Activated T-cell treated with anti-CD3 and anti-CD28 coated beads, Interleukin-2, amount 50 U/mL, for 4 hours (primary cell): ENCODE data around the gene HOXA3. TPM values are rescaled to one million over a fixed set of nuclear protein-coding genes. Genes with fewer than 3 reads are reported as not detected.

Experiments used
- ATAC-seq, 2 donors: fragments of 200-7000 bp; cut with Tn5 transposase; one replicate each; pipeline ENCODE4 v1.10.0; 2021
- DNase-seq: peaks from one replicate; pipeline ENCODE4 v3.0.0-alpha.2; 2020
- H3K27me3 Mint-ChIP-seq: one replicate; pipeline ENCODE4 v1.8.0; 2021; ENCODE audit warnings: low read depth, mixed read lengths
- H3K36me3 Mint-ChIP-seq: one replicate; pipeline ENCODE4 v1.8.0; 2022; ENCODE audit warnings: mixed read lengths; ENCODE audit not compliant: insufficient read depth
- H3K4me1 Mint-ChIP-seq: one replicate; pipeline ENCODE4 v1.8.0; 2021; ENCODE audit warnings: low read depth, mixed read lengths
- H3K4me3 Mint-ChIP-seq: one replicate; pipeline ENCODE4 v1.8.0; 2021; ENCODE audit warnings: mild to moderate bottlenecking, moderate library complexity, mixed read lengths
- H3K9me3 Mint-ChIP-seq: one replicate; pipeline ENCODE4 v1.8.0; 2021; ENCODE audit warnings: mixed read lengths
- total RNA-seq, 3 donors: library from RNA; stranded (reverse); gene quantifications; one replicate each; pipeline ENCODE4 v1.2.1, GENCODE V29; 2021

HOXA3 gene
- total RNA-seq, 3 donors from 2014 or later, result not detected

- Mint-ChIP-seq H3K4me1 (peaks cover 41% of the 10 kb centered on the region), H3K36me3 (no peaks in the 10 kb centered on the region), H3K27me3 (peaks cover 91% of the 10 kb centered on the region), H3K9me3 (no peaks in the 10 kb centered on the region), H3K4me3 (peak overlapping the region; percentile 69)
- DNase-seq (peak; percentile 61), ATAC-seq (peak; percentile 80 to 83)
Observed at GRCh38 chr7:27150568-27151340, 1.6 kb downstream of the HOXA3 start.

- ATAC-seq (peak in 1 of 2 donors; percentile 5), DNase-seq (no peak)
- Mint-ChIP-seq H3K4me3 (peak overlapping the region; percentile 69), H3K4me1 (peaks cover 34% of the 10 kb centered on the region), H3K36me3 (no peaks in the 10 kb centered on the region), H3K9me3 (no peaks in the 10 kb centered on the region), H3K27me3 (peaks cover 90% of the 10 kb centered on the region)
Observed at GRCh38 chr7:27149842-27150567, 2.4 kb downstream of the HOXA3 start.

- Mint-ChIP-seq H3K9me3 (no peaks in the 10 kb centered on the region), H3K27me3 (peaks cover 89% of the 10 kb centered on the region), H3K36me3 (no peaks in the 10 kb centered on the region), H3K4me1 (peaks cover 26% of the 10 kb centered on the region), H3K4me3 (no peak overlapping the region)
- ATAC-seq, result no peak
- DNase-seq, result no peak
Observed at GRCh38 chr7:27148756-27149641, 3.4 kb downstream of the HOXA3 start.

GRCh38 chr7:27148031-27148755 lies 4.2 kb downstream of the HOXA3 start:
- H3K4me1 Mint-ChIP-seq, result peaks cover 22% of the 10 kb centered on the region
- DNase-seq (no peak), ATAC-seq (no peak)
- peaks cover 86% of the 10 kb centered on the region for H3K27me3 Mint-ChIP-seq
- no peak overlapping the region for H3K4me3 Mint-ChIP-seq
- no peaks in the 10 kb centered on the region for H3K36me3 Mint-ChIP-seq
- H3K9me3 Mint-ChIP-seq, result no peaks in the 10 kb centered on the region

- peaks cover 84% of the 10 kb centered on the region for H3K27me3 Mint-ChIP-seq
- H3K4me3 Mint-ChIP-seq, result no peak within 1 kb of the TSS
- H3K9me3 Mint-ChIP-seq, result no peaks in the 10 kb centered on the region
- H3K36me3 Mint-ChIP-seq, result no peaks in the 10 kb centered on the region
- H3K4me1 Mint-ChIP-seq, result peaks cover 22% of the 10 kb centered on the region
- DNase-seq (no peak), ATAC-seq (no peak)
Observed at GRCh38 chr7:27147199-27148030, 5.0 kb downstream of the HOXA3 start, which contains the start of gene HOXA6. Gene HOXA6, minus strand, starts transcription at chr7:27147774. Its CDS starts 25 bp downstream, at chr7:27147749.

GRCh38 chr7:27146491-27147198 lies 5.7 kb downstream of the HOXA3 start:
- DNase-seq, result no peak
- Mint-ChIP-seq H3K36me3 (no peaks in the 10 kb centered on the region), H3K9me3 (no peaks in the 10 kb centered on the region), H3K4me1 (peaks cover 17% of the 10 kb centered on the region), H3K27me3 (peaks cover 78% of the 10 kb centered on the region), H3K4me3 (no peak overlapping the region)
- ATAC-seq, result no peak

GRCh38 chr7:27145914-27146412 lies 6.4 kb downstream of the HOXA3 start:
- peaks cover 10% of the 10 kb centered on the region for H3K4me1 Mint-ChIP-seq
- no peaks in the 10 kb centered on the region for H3K9me3 Mint-ChIP-seq
- DNase-seq, result no peak
- no peak overlapping the region for H3K4me3 Mint-ChIP-seq
- peaks cover 77% of the 10 kb centered on the region for H3K27me3 Mint-ChIP-seq
- H3K36me3 Mint-ChIP-seq, result no peaks in the 10 kb centered on the region
- no peak for ATAC-seq

- Mint-ChIP-seq H3K27me3 (peaks cover 72% of the 10 kb centered on the region), H3K4me3 (no peak overlapping the region), H3K4me1 (peaks cover 6% of the 10 kb centered on the region), H3K9me3 (no peaks in the 10 kb centered on the region), H3K36me3 (no peaks in the 10 kb centered on the region)
- no peak for ATAC-seq
- no peak for DNase-seq
Observed at GRCh38 chr7:27145165-27145913, 7.0 kb downstream of the HOXA3 start.

- H3K4me3 Mint-ChIP-seq, result no peak overlapping the region
- no peak for ATAC-seq
Observed at GRCh38 chr7:27144781-27145164, 7.6 kb downstream of the HOXA3 start.

GRCh38 chr7:27143950-27144780 lies 8.2 kb downstream of the HOXA3 start:
- Mint-ChIP-seq H3K9me3 (no peaks in the 10 kb centered on the region), H3K36me3 (no peaks in the 10 kb centered on the region), H3K4me1 (peaks cover 5% of the 10 kb centered on the region), H3K4me3 (no peak overlapping the region), H3K27me3 (peaks cover 60% of the 10 kb centered on the region)
- ATAC-seq (no peak), DNase-seq (no peak)

More at GRCh38 chr7:27144781-27145164, 7.6 kb downstream of the HOXA3 start:
- DNase-seq, result no peak
- H3K4me1 Mint-ChIP-seq, result peaks cover 5% of the 10 kb centered on the region
- peaks cover 66% of the 10 kb centered on the region for H3K27me3 Mint-ChIP-seq
- H3K9me3 Mint-ChIP-seq, result no peaks in the 10 kb centered on the region
- H3K36me3 Mint-ChIP-seq, result no peaks in the 10 kb centered on the region
